ENCODE measurements around the gene EML4.
"Not testable (repeated sequence)": the region's sequence is repeated elsewhere in the genome, so short reads cannot be mapped to it uniquely, and the experiment has no call there.

The EML4 gene

GRCh38 chr2:42328923-42329322 lies 159.8 kb downstream of the EML4 start:
- Histone ChIP-seq H3K36me3 (peaks cover 51 to 94% (median 64%) of the 10 kb centered on the region in 11 experiments), H3K4me3 (no peak overlapping the region)
- no peak for TF ChIP-seq Cebpa-rat (IDR thresholded peaks at IDR 0.05)

DNA sequence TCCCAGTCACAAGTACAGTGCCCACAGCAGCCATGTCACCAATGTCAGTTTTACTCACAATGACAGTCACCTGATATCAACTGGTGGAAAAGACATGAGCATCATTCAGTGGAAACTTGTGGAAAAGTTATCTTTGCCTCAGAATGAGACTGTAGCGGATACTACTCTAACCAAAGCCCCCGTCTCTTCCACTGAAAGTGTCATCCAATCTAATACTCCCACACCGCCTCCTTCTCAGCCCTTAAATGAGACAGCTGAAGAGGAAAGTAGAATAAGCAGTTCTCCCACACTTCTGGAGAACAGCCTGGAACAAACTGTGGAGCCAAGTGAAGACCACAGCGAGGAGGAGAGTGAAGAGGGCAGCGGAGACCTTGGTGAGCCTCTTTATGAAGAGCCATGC lies 160.6 kb downstream of the EML4 start:
- no peaks in the 10 kb centered on the region for H3K9me3 ChIP-seq (replicated peaks in 1 of 11)
- H3K4me2 ChIP-seq = no peak overlapping the region
- no peaks in the 10 kb centered on the region for H3K27me3 ChIP-seq
- H4K20me1 ChIP-seq = peaks cover 0 to 8% (median 0%) of the 10 kb centered on the region in 11 experiments; a peak in 2 of 22 replicates
- no peak for TF ChIP-seq Cebpa-rat (IDR thresholded peaks at IDR 0.05)
- H3K27ac ChIP-seq = no peak overlapping the region
- H3K36me3 ChIP-seq = peaks cover 56 to 95% (median 71%) of the 10 kb centered on the region in 11 experiments
- peaks cover 0 to 8% (median 0%) of the 10 kb centered on the region in 10 experiments; a peak in 2 of 20 replicates for H3K4me1 ChIP-seq
- no peak overlapping the region for H3K4me3 ChIP-seq
- H3K9ac ChIP-seq = no peak overlapping the region

More at GRCh38 chr2:42328923-42329322, 159.8 kb downstream of the EML4 start:
- Histone ChIP-seq H3K27ac (no peak overlapping the region), H3K4me1 (peaks cover 0 to 1% (median 0%) of the 10 kb centered on the region in 10 experiments; a peak in 1 of 20 replicates), H3K9ac (no peak overlapping the region), H3K9me3 (replicated peaks in 1 of 11) (no peaks in the 10 kb centered on the region), H4K20me1 (peaks cover 0 to 7% (median 0%) of the 10 kb centered on the region in 11 experiments; a peak in 2 of 22 replicates), H3K4me2 (no peak overlapping the region), H3K27me3 (no peaks in the 10 kb centered on the region)

DNA sequence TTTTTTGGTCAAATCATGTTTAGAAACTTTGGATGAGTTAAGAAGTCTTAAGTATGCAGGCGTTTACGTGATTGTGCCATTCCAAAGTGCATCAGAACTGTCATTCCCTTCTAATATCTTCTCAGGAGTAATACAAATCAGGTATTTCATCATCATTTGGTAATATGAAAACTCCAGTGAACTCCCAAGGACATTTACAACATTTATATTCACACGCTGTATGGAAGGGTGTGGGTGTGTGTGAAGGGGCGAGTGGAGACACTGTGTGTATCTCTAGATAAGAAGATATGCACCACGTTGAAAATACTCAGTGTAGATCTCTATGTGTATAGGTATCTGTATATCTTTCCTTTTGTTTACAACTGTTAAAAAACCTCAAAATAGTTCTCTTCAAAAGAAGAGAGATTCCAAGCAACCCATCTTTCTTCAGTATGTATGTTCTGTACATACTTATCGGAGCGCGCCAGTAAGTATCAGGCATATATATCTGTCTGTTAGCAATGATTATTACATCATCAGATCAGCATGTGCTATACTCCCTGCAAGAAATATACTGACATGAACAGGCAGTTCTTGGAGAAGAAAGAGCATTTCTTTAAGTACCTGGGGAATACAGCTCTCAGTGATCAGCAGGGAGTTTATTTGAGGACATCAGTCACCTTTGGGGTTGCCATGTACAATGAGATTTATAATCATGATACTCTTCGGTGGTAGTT lies 162.6 kb downstream of the EML4 start:
- no peak overlapping the region for H3K27ac ChIP-seq
- no peak overlapping the region for H3K9ac ChIP-seq
- H3K36me3 ChIP-seq = peaks cover 56 to 99% (median 85%) of the 10 kb centered on the region in 11 experiments
- TF ChIP-seq Cebpa-rat (IDR thresholded peaks at IDR 0.05) = no peak
- H3K9me3 ChIP-seq (replicated peaks in 1 of 11) = no peaks in the 10 kb centered on the region
- no peaks in the 10 kb centered on the region for H3K27me3 ChIP-seq
- H3K4me1 ChIP-seq = peaks cover 0 to 8% (median 0%) of the 10 kb centered on the region in 10 experiments; a peak in 2 of 20 replicates
- H4K20me1 ChIP-seq = peaks cover 0 to 13% (median 0%) of the 10 kb centered on the region in 11 experiments; a peak in 5 of 22 replicates
- H3K4me3 ChIP-seq = no peak overlapping the region
- no peak overlapping the region for H3K4me2 ChIP-seq

DNA sequence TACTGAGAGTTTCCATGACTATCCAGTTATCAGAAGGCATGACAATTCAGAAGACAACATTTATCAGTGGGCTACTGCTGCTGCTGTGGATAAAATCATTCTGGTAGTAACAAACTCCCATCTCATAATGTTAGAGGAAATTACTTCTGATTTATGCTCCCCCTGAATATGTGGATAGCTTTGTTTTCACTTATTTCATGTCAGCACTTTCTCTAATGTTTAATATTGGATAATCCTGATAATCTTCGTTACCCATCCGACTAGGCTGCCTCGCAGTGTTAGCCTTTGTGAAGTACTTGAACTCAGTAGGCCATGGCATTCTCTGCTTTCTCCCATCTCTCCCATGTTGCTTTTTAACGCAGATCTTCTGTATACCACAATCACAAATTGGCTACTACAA lies 163.4 kb downstream of the EML4 start:
- no peak overlapping the region for H3K4me2 ChIP-seq
- no peaks in the 10 kb centered on the region for H3K27me3 ChIP-seq
- H3K4me1 ChIP-seq = peaks cover 0 to 8% (median 0%) of the 10 kb centered on the region in 10 experiments; a peak in 2 of 20 replicates
- no peaks in the 10 kb centered on the region for H3K9me3 ChIP-seq (replicated peaks in 1 of 11)
- H4K20me1 ChIP-seq = peaks cover 0 to 19% (median under 1%) of the 10 kb centered on the region in 11 experiments; a peak in 7 of 22 replicates
- no peak overlapping the region for H3K9ac ChIP-seq
- no peak overlapping the region for H3K27ac ChIP-seq
- H3K36me3 ChIP-seq = peaks cover 61 to 99% (median 87%) of the 10 kb centered on the region in 11 experiments
- TF ChIP-seq Cebpa-rat (IDR thresholded peaks at IDR 0.05) = no peak
- no peak overlapping the region for H3K4me3 ChIP-seq

GRCh38 chr2:42333579-42333978 lies 164.4 kb downstream of the EML4 start:
- Histone ChIP-seq H3K4me3 (no peak overlapping the region), H3K4me2 (no peak overlapping the region), H4K20me1 (peaks cover 0 to 29% (median 10%) of the 10 kb centered on the region in 11 experiments; a peak in 12 of 22 replicates), H3K36me3 (peaks cover 71 to 100% (median 96%) of the 10 kb centered on the region in 11 experiments), H3K4me1 (peaks cover 0 to 8% (median 0%) of the 10 kb centered on the region in 10 experiments; a peak in 2 of 20 replicates), H3K27ac (no peak overlapping the region), H3K9me3 (replicated peaks in 1 of 11) (no peaks in the 10 kb centered on the region), H3K27me3 (no peaks in the 10 kb centered on the region), H3K9ac (no peak overlapping the region)
- no peak for TF ChIP-seq Cebpa-rat (IDR thresholded peaks at IDR 0.05)

GRCh38 chr2:42334220-42334619 lies 165.1 kb downstream of the EML4 start:
- H4K20me1 ChIP-seq = peaks cover 0 to 36% (median 16%) of the 10 kb centered on the region in 11 experiments; a peak in 14 of 22 replicates
- no peak overlapping the region for H3K27ac ChIP-seq
- H3K27me3 ChIP-seq = no peaks in the 10 kb centered on the region
- peaks cover 0 to 8% (median 0%) of the 10 kb centered on the region in 10 experiments; a peak in 2 of 20 replicates for H3K4me1 ChIP-seq
- no peak overlapping the region for H3K4me3 ChIP-seq
- H3K36me3 ChIP-seq = peaks cover 69 to 100% (median 95%) of the 10 kb centered on the region in 11 experiments
- H3K9ac ChIP-seq = no peak overlapping the region
- no peak for TF ChIP-seq Cebpa-rat (IDR thresholded peaks at IDR 0.05)
- H3K4me2 ChIP-seq = peak overlapping the region in 1 of 11 experiments; percentile 13; a peak in 1 of 22 replicates
- H3K9me3 ChIP-seq (replicated peaks in 1 of 11) = no peaks in the 10 kb centered on the region

- not testable (repeated sequence) for H3K27ac ChIP-seq
- peaks cover 69 to 100% (median 95%) of the 10 kb centered on the region in 11 experiments for H3K36me3 ChIP-seq
These were observed 165.7 kb downstream of the EML4 start for GRCh38 chr2:42334865-42335264.

DNA sequence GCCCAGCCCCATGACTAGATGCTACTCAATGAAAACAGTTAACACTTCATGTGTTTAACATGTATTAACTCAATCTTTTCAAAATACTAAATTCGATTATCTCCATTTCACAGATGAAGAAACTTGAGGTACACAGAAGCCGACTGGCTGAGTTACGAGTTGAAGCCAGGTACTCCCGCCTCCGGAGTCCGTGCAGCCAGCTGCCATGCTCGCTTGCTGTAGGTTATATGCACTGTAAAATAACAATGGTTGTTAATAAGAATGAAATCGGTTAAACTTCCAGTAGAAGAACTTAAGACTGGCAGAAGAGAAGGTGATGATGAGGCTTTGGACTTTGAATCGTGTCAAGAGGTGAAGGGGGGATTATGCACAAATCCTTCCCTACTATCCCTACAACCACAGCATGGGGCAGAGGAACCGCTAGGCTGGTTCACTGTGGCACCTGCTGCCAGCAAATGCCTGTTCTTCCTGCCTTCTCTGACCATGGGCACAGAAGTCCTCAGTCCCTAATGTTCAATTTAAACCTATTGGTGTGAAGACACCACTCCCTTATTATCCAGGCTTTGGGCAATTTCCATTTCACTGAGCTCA lies 166.5 kb downstream of the EML4 start:
- H3K4me3 ChIP-seq = no peak overlapping the region
- H3K27ac ChIP-seq = no peak overlapping the region
- H3K36me3 ChIP-seq = peaks cover 69 to 100% (median 95%) of the 10 kb centered on the region in 11 experiments
- no peak for TF ChIP-seq Cebpa-rat (IDR thresholded peaks at IDR 0.05)
- H3K9ac ChIP-seq = no peak overlapping the region
- H3K27me3 ChIP-seq = no peaks in the 10 kb centered on the region
- peaks cover 0 to 8% (median 0%) of the 10 kb centered on the region in 10 experiments; a peak in 2 of 20 replicates for H3K4me1 ChIP-seq
- no peak overlapping the region for H3K4me2 ChIP-seq
- H3K9me3 ChIP-seq (replicated peaks in 1 of 11) = no peaks in the 10 kb centered on the region
- peaks cover 0 to 50% (median 27%) of the 10 kb centered on the region in 11 experiments; a peak in 16 of 22 replicates for H4K20me1 ChIP-seq

More at GRCh38 chr2:42334865-42335264, 165.7 kb downstream of the EML4 start:
- not testable (repeated sequence) for H3K27me3 ChIP-seq; H3K9ac ChIP-seq; H3K4me2 ChIP-seq; H3K4me3 ChIP-seq; H3K4me1 ChIP-seq; H3K9me3 ChIP-seq (replicated peaks in 1 of 11)
- peaks cover 0 to 42% (median 19%) of the 10 kb centered on the region in 11 experiments; a peak in 15 of 22 replicates for H4K20me1 ChIP-seq

GRCh38 chr2:42336361-42336965 lies 167.3 kb downstream of the EML4 start:
- Histone ChIP-seq H3K27me3 (no peaks in the 10 kb centered on the region), H3K4me3 (no peak overlapping the region), H3K4me1 (peaks cover 0 to 8% (median 3%) of the 10 kb centered on the region in 10 experiments; a peak in 4 of 20 replicates), H3K27ac (no peak overlapping the region), H4K20me1 (peaks cover 4 to 58% (median 35%) of the 10 kb centered on the region in 11 experiments; a peak in 16 of 22 replicates), H3K4me2 (no peak overlapping the region), H3K9me3 (replicated peaks in 1 of 11) (no peaks in the 10 kb centered on the region), H3K36me3 (peaks cover 69 to 100% (median 96%) of the 10 kb centered on the region in 11 experiments), H3K9ac (no peak overlapping the region)
- TF ChIP-seq Cebpa-rat (IDR thresholded peaks at IDR 0.05) = no peak
